Immature natural killer cell (primary cell): ENCODE data around the gene THAP9. TPM values are rescaled to one million over a fixed set of nuclear protein-coding genes. Genes with fewer than 3 reads are reported as not detected.
A peak's percentile ranks its signal among the peaks of the same experiment; 100 is the strongest.

Source experiments
- DNase-seq, 3 donors: peaks; one replicate each; pipeline ENCODE4 v3.0.0; 2022; ENCODE audit warnings: mixed read lengths in 1 of 3
- H3K27ac Mint-ChIP-seq, 6 donors: one replicate each; pipeline ENCODE4 v1.8.0; 2020; ENCODE audit warnings: mixed read lengths in 6 of 6, mild to moderate bottlenecking in 5 of 6, inconsistent platforms in 4 of 6, moderate library complexity in 3 of 6
- H3K27me3 Mint-ChIP-seq, 3 donors: one replicate each; pipeline ENCODE4 v1.8.0; 2020 to 2021; ENCODE audit warnings: low read depth in 3 of 3, mild to moderate bottlenecking in 3 of 3, mixed read lengths in 3 of 3, moderate library complexity in 3 of 3, inconsistent platforms in 1 of 3
- H3K36me3 Mint-ChIP-seq, 3 donors: one replicate each; pipeline ENCODE4 v1.8.0; 2020; ENCODE audit warnings: mixed read lengths in 3 of 3, inconsistent platforms in 2 of 3, mild to moderate bottlenecking in 2 of 3
- H3K4me1 Mint-ChIP-seq, 2 donors: one replicate each; pipeline ENCODE4 v1.8.0; 2020; ENCODE audit warnings: inconsistent platforms in 2 of 2, mild to moderate bottlenecking in 2 of 2, mixed read lengths in 2 of 2, moderate library complexity in 1 of 2
- H3K4me3 Mint-ChIP-seq, 5 donors: one replicate each; pipeline ENCODE4 v1.8.0; 2020; ENCODE audit warnings: mild to moderate bottlenecking in 5 of 5, mixed read lengths in 5 of 5, inconsistent platforms in 3 of 5, moderate library complexity in 3 of 5
- H3K9me3 Mint-ChIP-seq, 6 donors: one replicate each; pipeline ENCODE4 v1.8.0; 2020; ENCODE audit warnings: mild to moderate bottlenecking in 6 of 6, mixed read lengths in 6 of 6, inconsistent platforms in 4 of 6, moderate library complexity in 3 of 6
- polyA plus RNA-seq, 3 donors: library from polyadenylated mRNA; unstranded; fragments of 300-500 nt; fragmentation: Illumina TruSeq; gene quantifications; one replicate each; pipeline ENCODE4 v1.2.3, GENCODE V29; 2021

The THAP9 gene
- polyA plus RNA-seq, 3 donors from 2014 or later = 1.5 to 4.2 (median 2.1) TPM

- peaks cover 0 to 4% (median 0%) of the 10 kb centered on the region in 3 donors for H3K27me3 Mint-ChIP-seq
- peaks cover 5 to 7% of the 10 kb centered on the region in 2 donors for H3K4me1 Mint-ChIP-seq
- no peak overlapping the region for H3K27ac Mint-ChIP-seq
- no peak for DNase-seq
- no peak overlapping the region for H3K4me3 Mint-ChIP-seq
- no peaks in the 10 kb centered on the region for H3K9me3 Mint-ChIP-seq
- peaks cover 0 to 12% (median 9%) of the 10 kb centered on the region in 3 donors for H3K36me3 Mint-ChIP-seq
Observed at GRCh38 chr4:82948647-82949204, 48.2 kb downstream of the THAP9 start.

- Mint-ChIP-seq H3K27me3 (no peaks in the 10 kb centered on the region), H3K27ac (no peak overlapping the region), H3K4me1 (peaks cover 7% of the 10 kb centered on the region in 2 donors), H3K9me3 (no peaks in the 10 kb centered on the region), H3K4me3 (no peak overlapping the region), H3K36me3 (peaks cover 0 to 9% (median 6%) of the 10 kb centered on the region in 3 donors)
- no peak for DNase-seq
Observed at GRCh38 chr4:82951196-82951595, 50.7 kb downstream of the THAP9 start.

DNA sequence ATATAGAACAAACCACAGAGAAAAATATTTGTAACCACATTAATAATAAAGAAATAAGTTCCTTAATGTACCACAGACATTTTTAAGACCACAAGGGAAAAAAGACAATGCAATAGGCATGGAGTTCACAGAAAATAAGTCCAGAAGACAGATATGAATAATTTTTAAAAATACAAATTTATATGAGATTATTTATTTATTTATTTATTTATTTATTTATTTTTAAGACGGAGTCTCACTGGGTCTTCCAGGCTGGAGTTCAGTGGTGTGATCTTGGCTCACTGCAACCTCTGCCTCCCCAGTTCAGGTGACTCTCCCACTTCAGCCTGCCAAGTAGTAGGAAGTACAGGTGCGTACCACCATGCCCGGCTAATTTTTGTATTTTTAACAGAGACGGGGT lies 53.7 kb downstream of the THAP9 start:
- H3K4me3 Mint-ChIP-seq = no peak overlapping the region
- no peaks in the 10 kb centered on the region for H3K27me3 Mint-ChIP-seq
- DNase-seq = no peak
- no peak overlapping the region for H3K27ac Mint-ChIP-seq
- H3K4me1 Mint-ChIP-seq = peaks cover 11 to 22% of the 10 kb centered on the region in 2 donors
- peaks cover 0 to 12% (median 10%) of the 10 kb centered on the region in 3 donors for H3K36me3 Mint-ChIP-seq
- H3K9me3 Mint-ChIP-seq = no peaks in the 10 kb centered on the region

DNA sequence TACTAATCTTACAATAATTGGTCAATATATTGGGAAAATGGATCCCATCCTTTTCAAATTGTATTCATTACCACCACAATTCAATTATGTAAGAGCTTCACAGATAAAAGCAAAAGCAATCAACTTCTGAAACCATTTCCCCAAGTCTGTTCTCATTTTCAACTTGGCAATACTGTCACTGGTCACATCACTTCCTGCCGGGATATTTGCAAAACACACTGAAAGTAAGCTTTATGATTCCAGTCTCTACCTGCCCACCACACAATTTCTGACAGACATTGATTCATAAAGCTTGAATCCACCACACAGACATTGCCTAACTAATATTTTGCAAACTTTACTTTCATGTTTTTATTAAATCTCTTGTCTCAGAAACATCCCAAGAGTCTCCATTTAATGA lies 56.5 kb downstream of the THAP9 start:
- H3K27ac Mint-ChIP-seq = peak overlapping the region in 2 of 6 donors; percentile 13 to 24
- no peak overlapping the region for H3K4me3 Mint-ChIP-seq
- peaks cover 4 to 17% (median 13%) of the 10 kb centered on the region in 3 donors for H3K36me3 Mint-ChIP-seq
- no peaks in the 10 kb centered on the region for H3K9me3 Mint-ChIP-seq
- DNase-seq = no peak
- H3K4me1 Mint-ChIP-seq = peaks cover 8 to 15% of the 10 kb centered on the region in 2 donors
- no peaks in the 10 kb centered on the region for H3K27me3 Mint-ChIP-seq

- peaks cover 0 to 12% of the 10 kb centered on the region in 2 donors for H3K4me1 Mint-ChIP-seq
- peaks cover 20 to 48% (median 23%) of the 10 kb centered on the region in 3 donors for H3K36me3 Mint-ChIP-seq
- no peak for DNase-seq
- H3K27ac Mint-ChIP-seq = peak overlapping the region in 2 of 6 donors; percentile 43 to 44
- no peak overlapping the region for H3K4me3 Mint-ChIP-seq
- no peaks in the 10 kb centered on the region for H3K9me3 Mint-ChIP-seq
- H3K27me3 Mint-ChIP-seq = no peaks in the 10 kb centered on the region
Observed at GRCh38 chr4:82965763-82966162, 65.2 kb downstream of the THAP9 start.

DNA sequence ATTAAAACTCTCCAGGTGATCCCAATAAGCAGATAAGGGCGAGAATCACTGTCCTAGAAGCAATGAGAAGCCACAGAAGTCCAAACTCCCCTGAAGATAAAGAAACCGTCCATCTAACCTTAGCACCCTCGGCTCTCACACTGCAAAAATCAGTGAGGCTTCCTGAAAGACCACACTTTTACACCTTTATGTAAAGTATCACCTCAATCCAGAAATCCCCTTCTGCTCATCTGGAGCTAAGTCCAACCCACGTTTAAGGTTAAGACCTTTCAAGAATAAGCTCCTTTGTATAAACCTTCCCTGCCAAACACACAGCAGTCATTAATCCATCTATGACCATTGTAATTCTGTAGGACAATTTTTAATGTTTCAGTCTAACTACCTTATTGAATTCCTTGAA lies 68.4 kb downstream of the THAP9 start:
- Mint-ChIP-seq H3K4me1 (peaks cover 0 to 12% of the 10 kb centered on the region in 2 donors), H3K9me3 (no peaks in the 10 kb centered on the region)

DNA sequence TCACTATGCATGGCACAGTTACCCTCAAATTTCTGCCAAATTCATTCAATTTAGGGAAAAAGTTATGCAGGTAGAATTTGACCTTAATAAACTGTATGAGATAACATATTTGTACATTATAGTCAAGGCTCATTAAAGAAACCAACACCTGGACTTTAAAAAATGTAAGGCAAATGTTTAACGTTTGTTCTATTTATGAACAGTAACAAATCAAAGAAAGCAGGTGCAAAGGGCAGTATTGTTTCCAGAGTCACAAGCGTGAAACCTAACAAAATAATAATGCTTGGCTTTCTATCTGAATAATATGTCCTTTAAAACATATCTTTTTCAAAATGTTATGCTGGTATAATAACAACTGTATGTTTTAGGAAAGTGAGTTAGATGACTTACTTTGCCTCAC lies 68.9 kb downstream of the THAP9 start:
- peak overlapping the region in 3 of 6 donors; percentile 2 to 44 (median 3) for H3K27ac Mint-ChIP-seq
- no peaks in the 10 kb centered on the region for H3K27me3 Mint-ChIP-seq
- H3K36me3 Mint-ChIP-seq = peaks cover 13 to 42% (median 34%) of the 10 kb centered on the region in 3 donors

More for the DNA sequence above, 68.4 kb downstream of the THAP9 start:
- Mint-ChIP-seq H3K4me3 (no peak overlapping the region), H3K27me3 (no peaks in the 10 kb centered on the region), H3K27ac (peak overlapping the region in 4 of 6 donors; percentile 2 to 44 (median 11)), H3K36me3 (peaks cover 13 to 47% (median 30%) of the 10 kb centered on the region in 3 donors)
- DNase-seq = no peak

More for the DNA sequence above, 68.9 kb downstream of the THAP9 start:
- H3K9me3 Mint-ChIP-seq = no peaks in the 10 kb centered on the region
- peaks cover 0 to 12% of the 10 kb centered on the region in 2 donors for H3K4me1 Mint-ChIP-seq
- no peak overlapping the region for H3K4me3 Mint-ChIP-seq
- DNase-seq = no peak

Other genes with a start within 250 kb of the THAP9 start
- 10 to 100 TPM in 2 of 3 donors, 1 to 10 TPM in 1; 4.6 to 16.1 (median 11.3) TPM for gene SCD5, start 101.9 kb upstream of the THAP9 start, polyA plus RNA-seq
- gene SEC31A, start 9.6 kb upstream of the THAP9 start, polyA plus RNA-seq = 100 to 1,000 TPM; 109 to 150 (median 147) TPM
- gene LIN54, start 110.1 kb downstream of the THAP9 start, polyA plus RNA-seq = 10 to 100 TPM in 1 of 3 donors, 1 to 10 TPM in 2; 5.5 to 13.1 (median 6.9) TPM
- 10 to 100 TPM; 61.0 to 90.6 (median 71.1) TPM for gene COPS4, start 134.4 kb downstream of the THAP9 start, polyA plus RNA-seq
- 1,000 to 10,000 TPM; 1,450 to 1,724 (median 1,466) TPM for gene PLAC8, start 214.0 kb downstream of the THAP9 start, polyA plus RNA-seq